T-helper 22 cell (primary cell): ENCODE measurements around the gene OR2H1.

ENCODE experiments used
- DNase-seq: peaks from one replicate; pipeline ENCODE4 v3.0.0-alpha.2; 2020; ENCODE audit warnings: low read depth

The OR2H1 gene

GRCh38 chr6:29510746-29511300, 53.9 kb downstream of the OR2H1 start:
- DNase-seq, result no peak
